CD4-positive, alpha-beta T cell treated with Interleukin-17A for 4 hours (primary cell): Measurements from ENCODE around the gene RASAL2.

Experiments used
- DNase-seq: peaks from one replicate; pipeline ENCODE4 v3.0.0-alpha.2; 2020; ENCODE audit warnings: mixed read lengths

The RASAL2 gene

DNA sequence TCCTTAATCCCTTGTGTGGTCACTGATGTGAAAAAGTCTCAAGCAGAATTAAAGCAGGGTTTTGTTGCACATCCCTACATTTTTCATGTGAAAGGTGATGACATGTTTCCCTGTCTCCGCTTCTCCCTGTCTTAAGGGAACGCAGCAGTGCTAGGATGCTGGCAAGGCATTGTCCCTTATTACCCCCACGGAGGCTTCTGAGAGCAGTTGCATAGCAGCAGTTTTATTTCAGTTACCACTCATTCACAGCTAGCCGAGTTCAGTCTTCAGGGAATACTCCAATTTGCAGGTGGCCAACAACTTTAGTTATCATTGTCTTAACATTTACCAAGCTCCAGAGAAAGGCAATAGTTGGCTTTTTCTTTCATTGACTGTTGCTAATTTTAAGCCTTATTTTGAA lies 313.8 kb downstream of the RASAL2 start:
- no peak for DNase-seq

GRCh38 chr1:178408871-178409270 lies 315.0 kb downstream of the RASAL2 start:
- no peak for DNase-seq

DNA sequence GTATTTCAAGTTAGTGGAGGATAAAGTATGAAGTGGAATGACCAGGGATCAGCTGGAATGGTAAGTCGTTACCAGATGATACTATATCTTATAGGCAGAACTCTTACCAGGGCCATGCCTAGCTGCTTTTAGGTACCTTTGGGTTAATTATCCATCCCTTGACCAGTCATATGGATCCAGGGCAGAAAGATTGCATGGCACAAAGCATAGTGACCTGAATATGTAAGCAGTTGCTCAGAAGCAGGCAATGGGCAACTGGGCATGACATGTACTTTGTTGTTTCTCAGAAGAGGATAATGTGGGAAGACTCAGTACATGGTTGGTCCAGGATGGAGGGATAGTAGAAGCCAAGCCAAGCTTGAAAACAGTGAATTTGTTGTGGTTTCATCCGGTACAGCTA lies 315.6 kb downstream of the RASAL2 start:
- no peak for DNase-seq

- DNase-seq: no peak
These were observed 318.0 kb downstream of the RASAL2 start for GRCh38 chr1:178411756-178412399.

DNA sequence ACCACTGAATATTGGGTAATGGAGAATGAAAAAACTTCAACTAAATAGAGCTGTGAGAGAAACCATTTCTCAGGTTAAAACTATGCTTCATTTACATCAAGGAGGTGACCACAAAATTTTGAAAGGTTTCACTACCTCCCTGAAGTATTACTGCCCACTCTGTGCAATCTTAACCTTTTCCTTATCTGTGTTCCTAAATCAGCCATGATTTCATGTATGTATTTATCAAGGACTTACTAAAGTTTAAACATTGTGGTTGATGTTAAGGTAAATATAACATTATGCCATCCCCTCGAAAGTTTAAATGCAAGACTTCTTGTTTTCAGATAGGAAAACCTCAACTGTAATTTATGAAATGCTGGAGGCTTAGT lies 318.5 kb downstream of the RASAL2 start:
- DNase-seq: no peak

DNA sequence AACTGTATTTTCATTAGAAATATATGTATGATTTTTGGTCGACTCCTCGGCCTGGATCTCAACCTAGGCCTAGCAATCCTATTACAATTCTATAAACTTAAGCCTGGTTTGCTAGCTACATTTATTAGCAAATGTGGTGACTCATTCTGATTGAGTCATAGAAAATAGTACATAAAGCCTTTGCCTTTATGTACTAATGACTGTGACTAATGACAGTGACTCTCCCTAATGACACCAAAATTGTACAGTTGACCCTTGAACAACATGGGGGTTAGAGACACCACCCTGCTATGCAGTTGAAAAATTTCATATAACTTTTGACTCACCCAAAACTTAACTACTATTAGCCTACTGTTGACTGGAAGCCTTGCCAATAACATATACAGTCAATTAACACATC lies 324.0 kb downstream of the RASAL2 start:
- DNase-seq: no peak

- DNase-seq: no peak
These were observed 324.5 kb downstream of the RASAL2 start for GRCh38 chr1:178418284-178418955.

DNA sequence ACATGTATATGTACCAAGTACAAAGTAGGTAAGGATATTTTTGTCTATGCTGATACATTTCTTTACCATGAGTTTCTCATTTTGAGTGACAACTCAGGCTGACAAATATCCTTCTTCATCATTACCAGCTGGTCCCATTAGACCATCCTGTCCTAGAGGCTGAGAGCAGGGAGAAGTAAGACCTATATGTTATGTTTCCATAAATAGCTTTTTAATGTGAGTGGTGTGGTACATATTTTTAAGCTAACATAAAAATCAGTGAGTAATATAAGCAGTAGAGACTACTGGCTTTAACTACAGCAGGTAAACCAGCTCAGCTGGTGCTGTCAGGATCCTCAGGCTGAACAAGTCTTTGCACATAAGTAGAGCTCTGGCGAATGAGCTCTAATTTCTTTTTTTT lies 340.5 kb downstream of the RASAL2 start:
- no peak for DNase-seq

DNA sequence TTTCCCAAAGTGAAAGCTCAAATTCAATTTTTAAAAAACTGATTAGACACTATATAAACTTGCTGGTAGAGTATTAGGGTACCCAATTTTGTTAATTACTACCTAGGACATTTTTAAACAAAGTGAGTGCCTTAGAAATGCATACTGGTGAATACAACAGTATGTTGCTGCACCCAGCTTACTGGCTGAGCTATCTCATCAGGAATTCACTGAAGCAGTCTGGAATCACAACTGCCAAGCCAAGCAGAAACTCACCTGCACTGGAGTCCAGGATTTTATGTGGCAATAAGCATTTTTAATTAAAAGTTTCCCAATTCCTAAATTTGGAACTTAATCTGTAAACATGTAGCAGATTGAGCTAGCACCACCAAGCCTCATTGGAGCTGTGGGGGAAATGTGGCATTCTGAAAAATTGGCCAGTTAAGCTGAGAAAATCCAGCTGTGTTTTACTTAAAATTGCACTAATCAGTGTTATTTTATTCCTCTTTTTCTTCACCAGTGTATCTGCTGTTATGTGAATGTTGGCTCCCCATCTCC lies 341.1 kb downstream of the RASAL2 start:
- no peak for DNase-seq

- DNase-seq: no peak
These were observed 343.0 kb downstream of the RASAL2 start for GRCh38 chr1:178436899-178437298.

GRCh38 chr1:178438432-178438831 lies 344.5 kb downstream of the RASAL2 start:
- DNase-seq: no peak

GRCh38 chr1:178442925-178443324 lies 349.0 kb downstream of the RASAL2 start:
- no peak for DNase-seq

DNA sequence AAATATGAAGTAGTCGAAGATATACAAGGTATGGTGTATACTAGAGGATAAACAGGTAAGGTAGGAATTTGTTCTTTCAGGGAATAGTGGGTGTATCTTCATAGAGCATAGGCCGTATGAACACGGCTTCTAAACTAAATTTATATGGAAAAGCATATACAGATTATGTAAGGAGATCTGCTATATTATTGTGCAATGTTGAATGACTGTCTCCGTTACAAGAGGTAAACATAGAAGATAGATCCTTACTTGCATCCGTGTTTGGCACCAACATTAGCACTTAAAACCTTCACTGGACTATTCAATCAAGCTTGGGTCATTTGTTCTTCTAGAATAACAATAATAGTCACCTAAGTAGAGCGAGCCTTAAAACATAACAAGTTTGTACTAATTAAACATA lies 357.0 kb downstream of the RASAL2 start:
- DNase-seq: no peak

GRCh38 chr1:178451529-178451928 lies 357.6 kb downstream of the RASAL2 start:
- DNase-seq: no peak

- DNase-seq: no peak
These were observed 358.1 kb downstream of the RASAL2 start for GRCh38 chr1:178452013-178452412.

GRCh38 chr1:178456472-178456871 lies 362.6 kb downstream of the RASAL2 start:
- no peak for DNase-seq

DNA sequence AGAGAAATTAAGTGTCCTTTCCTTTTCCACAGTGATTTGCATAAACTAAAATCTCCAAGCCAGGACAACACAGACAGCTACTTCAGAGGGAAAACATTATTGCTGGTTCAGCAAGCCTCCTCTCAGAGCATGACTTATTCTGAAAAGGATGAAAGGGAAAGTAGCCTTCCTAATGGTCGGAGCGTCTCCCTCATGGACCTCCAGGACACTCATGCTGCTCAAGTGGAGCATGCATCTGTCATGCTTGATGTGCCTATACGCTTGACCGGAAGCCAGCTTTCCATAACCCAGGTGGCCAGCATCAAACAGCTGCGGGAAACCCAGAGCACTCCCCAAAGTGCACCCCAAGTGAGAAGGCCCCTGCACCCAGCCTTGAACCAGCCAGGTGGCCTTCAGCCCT lies 363.7 kb downstream of the RASAL2 start:
- DNase-seq: no peak

DNA sequence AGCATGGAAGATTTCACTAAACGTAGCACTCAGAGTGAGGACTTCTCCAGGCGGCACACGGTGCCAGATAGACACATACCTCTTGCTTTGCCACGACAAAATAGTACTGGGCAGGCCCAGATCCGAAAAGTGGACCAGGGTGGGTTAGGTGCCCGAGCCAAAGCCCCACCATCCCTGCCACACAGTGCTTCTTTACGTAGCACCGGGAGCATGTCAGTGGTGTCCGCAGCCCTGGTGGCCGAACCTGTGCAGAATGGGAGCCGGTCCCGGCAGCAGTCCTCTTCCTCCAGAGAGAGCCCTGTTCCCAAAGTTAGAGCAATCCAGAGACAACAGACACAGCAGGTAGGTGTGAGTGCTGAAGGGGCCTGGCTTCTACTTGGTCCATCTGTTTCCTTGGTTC lies 364.3 kb downstream of the RASAL2 start:
- no peak for DNase-seq

- no peak for DNase-seq
These were observed 367.2 kb downstream of the RASAL2 start for GRCh38 chr1:178461104-178461503.

- no peak for DNase-seq
These were observed 367.8 kb downstream of the RASAL2 start for GRCh38 chr1:178461701-178462100.

DNA sequence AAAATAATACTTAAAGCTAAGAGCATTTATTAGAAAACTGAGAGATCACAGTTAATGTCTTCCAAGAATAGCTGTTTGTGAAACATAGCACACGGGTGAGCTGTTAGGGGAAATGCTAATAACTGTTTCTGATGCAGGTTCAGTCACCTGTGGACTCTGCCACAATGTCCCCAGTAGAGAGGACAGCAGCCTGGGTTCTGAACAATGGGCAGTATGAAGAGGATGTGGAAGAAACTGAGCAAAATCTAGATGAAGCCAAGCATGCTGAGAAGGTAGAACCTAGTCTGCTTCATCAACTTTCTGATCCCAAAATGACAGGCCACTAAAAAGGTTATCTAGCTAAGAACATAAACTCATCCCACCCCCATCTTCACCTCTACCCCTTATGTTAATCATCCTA lies 370.2 kb downstream of the RASAL2 start:
- DNase-seq: no peak

DNA sequence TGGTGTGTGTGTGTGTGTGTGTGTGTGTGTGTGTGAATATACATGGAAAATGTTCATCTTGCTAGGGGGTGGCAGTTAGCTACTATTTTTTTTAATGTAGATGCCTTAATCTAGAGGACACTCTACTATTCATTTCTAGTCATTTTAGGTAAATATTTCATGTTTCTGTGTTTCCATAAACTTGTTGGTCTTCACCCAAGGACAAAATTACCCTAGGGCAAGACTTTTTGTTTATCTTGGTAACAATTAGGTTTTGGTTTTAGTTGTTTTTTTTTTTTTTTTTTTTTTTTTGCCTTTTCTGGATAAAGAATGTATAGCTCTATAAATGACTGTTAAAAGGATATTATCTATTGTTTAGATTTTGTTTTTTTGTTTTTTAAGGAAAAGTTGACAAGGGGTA lies 370.7 kb downstream of the RASAL2 start:
- DNase-seq: no peak

GRCh38 chr1:178465011-178465410 lies 371.1 kb downstream of the RASAL2 start:
- DNase-seq: no peak

DNA sequence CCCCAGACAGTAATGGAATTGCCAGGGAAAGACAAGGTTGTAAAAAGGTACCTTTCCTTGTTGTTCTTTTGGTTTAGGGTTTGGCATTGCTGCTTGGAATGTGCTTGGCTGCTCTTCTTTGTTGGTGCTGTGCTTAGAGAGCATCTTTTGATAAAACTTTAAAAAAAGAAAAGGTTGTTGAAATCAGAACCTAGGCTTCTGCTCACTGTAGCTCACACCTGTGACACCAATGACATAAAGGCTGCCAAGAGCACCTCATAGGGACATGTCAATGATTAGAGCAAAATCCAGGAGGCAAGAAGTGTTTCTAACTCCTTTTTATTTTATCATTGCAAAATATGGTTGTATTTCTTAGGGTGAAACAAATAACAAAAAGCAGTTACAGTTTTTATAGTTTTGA lies 373.9 kb downstream of the RASAL2 start:
- DNase-seq: no peak
